Esophagus muscularis mucosa (tissue), 3 donors: Measurements from ENCODE around the gene BTN1A1.

ENCODE experiments used
- EP300 ChIP-seq: sonication (generic); formaldehyde crosslinking; IDR thresholded peaks from one replicate; pipeline ENCODE4 v1.6.1; 2017; ENCODE audit warnings: antibody characterized with exemption
- POLR2A ChIP-seq: fragments of 450-650 bp; IDR thresholded peaks from one replicate; pipeline ENCODE4 v1.6.1; 2017; ENCODE audit warnings: antibody characterized with exemption, moderate library complexity, mild to moderate bottlenecking, low read depth
- POLR2AphosphoS5 ChIP-seq, 2 donors: sonication (generic); formaldehyde crosslinking; IDR thresholded peaks; one replicate each; pipeline ENCODE4 v1.6.1; 2017; ENCODE audit warnings: antibody characterized with exemption in 2 of 2

GRCh38 chr6:26500102-26500501, at the start of gene BTN1A1:
- TF ChIP-seq EP300: no peak
- no peak for TF ChIP-seq POLR2AphosphoS5 (IDR thresholded peaks at IDR 0.05)
- TF ChIP-seq POLR2A: no peak
